HepG2 (cell line): ENCODE results near the gene KLF6. TPM values are rescaled to one million over a fixed set of nuclear protein-coding genes. Genes with fewer than 3 reads are reported as not detected.

Experiments used
- ATAC-seq: fragments of 200-7000 bp; cut with Tn5 transposase; 3 replicates; pipeline ENCODE4 v1.9.1; 2020; ENCODE audit warnings: mild to moderate bottlenecking, moderate library complexity
- BruUV-seq: library from RNA; stranded (reverse); fragments of 400-500 nt; replicated peaks from 2 replicates; lab custom pipeline; 2021; lab: Mats Ljungman, UMichigan
- CTCF ChIA-PET: fragments of 300-600 bp; formaldehyde crosslinking; extraction: SDS; loops from one replicate; lab custom pipeline; 2021; ENCODE audit warnings: low total read pairs, inconsistent platforms, low intra/inter-chr PET ratio; lab: Yijun Ruan, JAX
- POLR2A ChIA-PET: fragments of 350-600 bp; sonication (Branson Sonifier 250); formaldehyde crosslinking; loops from one replicate; lab custom pipeline; 2020; ENCODE audit warnings: antibody characterized with exemption, inconsistent platforms; lab: Yijun Ruan, JAX
- DNase-seq: peaks from one replicate; pipeline ENCODE4 v3.0.0-alpha.2; 2015; ENCODE audit warnings: low spot score
- FAIRE-seq: peaks from 3 replicates; lab custom pipeline; 2011; peaks lifted over from hg19 to GRCh38; lab: Jason Lieb, UNC
- H2AFZ ChIP-seq: one replicate; pipeline ENCODE4 v1.6.1; 2011; ENCODE audit warnings: low read length, inconsistent platforms
- H3K27ac ChIP-seq: fragments of 300-600 bp; 3 replicates; pipeline ENCODE4 v1.8.0; 2011; ENCODE audit warnings: mixed run types, mild to moderate bottlenecking, mixed read lengths, low read length, inconsistent platforms; ENCODE audit not compliant: insufficient read depth; ENCODE audit errors: extremely low read length
- H3K27me3 ChIP-seq, 2 experiments: fragments of 200-600 bp in 1 of 2; 2 replicates in 1 of 2; 3 replicates in 1 of 2; pipeline versions ENCODE4 v1.6.0 to v1.8.0; 2011; ENCODE audit warnings: low read length in 2 of 2, mild to moderate bottlenecking in 2 of 2, moderate library complexity in 2 of 2, inconsistent platforms in 1 of 2; ENCODE audit not compliant: insufficient read depth in 2 of 2, control insufficient read depth in 1 of 2
- H3K36me3 ChIP-seq, 2 experiments: fragments of 200-600 bp in 1 of 2; replicated peaks in 1 of 2; 2 replicates in 1 of 2; 3 replicates in 1 of 2; pipeline versions ENCODE4 v1.5.1 to v1.8.0; 2011; ENCODE audit warnings: low read length in 2 of 2, inconsistent platforms in 1 of 2; ENCODE audit not compliant: insufficient read depth in 2 of 2, control insufficient read depth in 1 of 2
- H3K4me1 ChIP-seq: 2 replicates; pipeline ENCODE4 v1.5.1; 2012; ENCODE audit warnings: low read length, inconsistent platforms; ENCODE audit not compliant: insufficient read depth
- H3K4me2 ChIP-seq: 2 replicates; pipeline ENCODE4 v1.6.0; 2011; ENCODE audit warnings: low read depth, low read length, inconsistent platforms
- H3K4me3 ChIP-seq, 3 experiments: fragments of 200-600 bp in 1 of 3; sonication (generic), shearing (Covaris generic) in 1 of 3; replicated peaks in 1 of 3; 2 replicates each; pipeline ENCODE4 v1.5.1; 2011 to 2016; ENCODE audit warnings: low read length in 3 of 3, inconsistent platforms in 2 of 3, low read depth in 2 of 3, mild to moderate bottlenecking in 2 of 3, control low read depth in 1 of 3, mixed read lengths in 1 of 3; ENCODE audit not compliant: insufficient read depth in 1 of 3
- H3K79me2 ChIP-seq: one replicate; pipeline ENCODE4 v1.6.1; 2011; ENCODE audit warnings: low read length, inconsistent platforms; ENCODE audit not compliant: insufficient read depth
- H3K9ac ChIP-seq: 2 replicates; pipeline ENCODE4 v1.6.0; 2011; ENCODE audit warnings: mild to moderate bottlenecking, low read depth, low read length, inconsistent platforms; ENCODE audit not compliant: insufficient read depth
- H3K9me3 ChIP-seq: 2 replicates; pipeline ENCODE4 v1.5.1; 2012; ENCODE audit warnings: mild to moderate bottlenecking, low read length
- H4K20me1 ChIP-seq: 2 replicates; pipeline ENCODE4 v1.6.0; 2011; ENCODE audit warnings: inconsistent platforms, mild to moderate bottlenecking, low read length, moderate library complexity; ENCODE audit not compliant: insufficient read depth
- EHMT2 ChIP-seq: fragments of 200-600 bp; sonication (generic); IDR thresholded peaks from 2 replicates; pipeline ENCODE4 v1.7.0; 2017; ENCODE audit warnings: antibody characterized with exemption, low read depth, low read length, borderline replicate concordance
- TARDBP ChIP-seq: sonication (generic); formaldehyde crosslinking; IDR thresholded peaks from 2 replicates; pipeline ENCODE4 v1.8.0; 2022; ENCODE audit warnings: mild to moderate bottlenecking, missing genetic modification reagents
- ZBTB38 ChIP-seq: sonication (generic); formaldehyde crosslinking; IDR thresholded peaks from 2 replicates; pipeline ENCODE4 v1.5.1; 2020; ENCODE audit warnings: mild to moderate bottlenecking, missing genetic modification reagents
- ZNF253 ChIP-seq: sonication (generic); formaldehyde crosslinking; IDR thresholded peaks from 2 replicates; pipeline ENCODE4 v1.8.0; 2022; ENCODE audit warnings: mild to moderate bottlenecking, missing genetic modification reagents, borderline replicate concordance
- ZNF446 ChIP-seq: sonication (generic); formaldehyde crosslinking; IDR thresholded peaks from 2 replicates; pipeline ENCODE4 v1.5.0; 2020; ENCODE audit warnings: mild to moderate bottlenecking, missing genetic modification reagents
- WGBS: methylation state at CpG from one replicate; pipeline ENCODE4 v1.1.6; 2017; ENCODE audit warnings: low lambda C conversion rate; 5-methylcytosine and 5-hydroxymethylcytosine counted together
- in situ Hi-C: cut with HindIII; loops from 2 replicates; pipeline ENCODE4 v1.10.0; 2017; ENCODE audit warnings: low pct_unique_long_range_greater_than_20kb; ENCODE audit not compliant: extremely low pct_ligation_motif_present
- intact Hi-C: fragments of 100-400 bp; cut with micrococcal nuclease; formaldehyde crosslinking; loops from one replicate; pipeline ENCODE4 v1.10.0; 2022; ENCODE audit not compliant: unreplicated experiment
- polyA plus RNA-seq, 8 experiments: library from polyadenylated mRNA; depleted of rRNA in 3 of 8; stranded (reverse) in 7 of 8; unstranded in 1 of 8; fragments of >200 nt; fragmentation: Illumina TruSeq in 4 of 8; extraction: Trizol in 4 of 8; gene quantifications; 2 replicates each; pipeline versions ENCODE4 v1.2.1 to v1.2.3, GENCODE V29; 2011 to 2016; ENCODE audit warnings: low read depth in 4 of 8, missing spikeins in 1 of 8, mixed read lengths in 1 of 8; ENCODE audit not compliant: insufficient read depth in 1 of 8
- total RNA-seq, 5 experiments: library from RNA; depleted of rRNA; stranded (reverse); fragments of >200 nt; fragmentation: Illumina TruSeq; extraction: Trizol; gene quantifications; 2 replicates each; pipeline ENCODE4 v1.2.3, GENCODE V29; 2016; ENCODE audit warnings: low read depth in 1 of 5
- TF ChIP-seq, protein P1 (sequence below): IDR thresholded peaks from 2 replicates; pipeline ENCODE4 v1.6.1; 2016; ENCODE audit warnings: low read depth
- TF ChIP-seq, protein P2 (sequence below): sonication (generic); formaldehyde crosslinking; IDR thresholded peaks from 2 replicates; pipeline ENCODE4 v1.5.0; 2020; ENCODE audit warnings: missing genetic modification reagents, mild to moderate bottlenecking, borderline replicate concordance
- TF ChIP-seq, protein P3 (sequence below), 2 experiments: sonication (generic) in 1 of 2; formaldehyde crosslinking in 1 of 2; IDR thresholded peaks; 2 replicates each; pipeline versions ENCODE4 v1.4.0 to v1.6.1; 2016 to 2020; ENCODE audit warnings: borderline replicate concordance in 1 of 2, low read depth in 1 of 2, mild to moderate bottlenecking in 1 of 2, missing genetic modification reagents in 1 of 2

Gene KLF6
- total and polyA plus RNA-seq, 2 of the 13 experiments (the other 11 are each of a cell fraction or from before 2014, with no cell fraction given): 27.0 to 71.9 TPM

DNA sequence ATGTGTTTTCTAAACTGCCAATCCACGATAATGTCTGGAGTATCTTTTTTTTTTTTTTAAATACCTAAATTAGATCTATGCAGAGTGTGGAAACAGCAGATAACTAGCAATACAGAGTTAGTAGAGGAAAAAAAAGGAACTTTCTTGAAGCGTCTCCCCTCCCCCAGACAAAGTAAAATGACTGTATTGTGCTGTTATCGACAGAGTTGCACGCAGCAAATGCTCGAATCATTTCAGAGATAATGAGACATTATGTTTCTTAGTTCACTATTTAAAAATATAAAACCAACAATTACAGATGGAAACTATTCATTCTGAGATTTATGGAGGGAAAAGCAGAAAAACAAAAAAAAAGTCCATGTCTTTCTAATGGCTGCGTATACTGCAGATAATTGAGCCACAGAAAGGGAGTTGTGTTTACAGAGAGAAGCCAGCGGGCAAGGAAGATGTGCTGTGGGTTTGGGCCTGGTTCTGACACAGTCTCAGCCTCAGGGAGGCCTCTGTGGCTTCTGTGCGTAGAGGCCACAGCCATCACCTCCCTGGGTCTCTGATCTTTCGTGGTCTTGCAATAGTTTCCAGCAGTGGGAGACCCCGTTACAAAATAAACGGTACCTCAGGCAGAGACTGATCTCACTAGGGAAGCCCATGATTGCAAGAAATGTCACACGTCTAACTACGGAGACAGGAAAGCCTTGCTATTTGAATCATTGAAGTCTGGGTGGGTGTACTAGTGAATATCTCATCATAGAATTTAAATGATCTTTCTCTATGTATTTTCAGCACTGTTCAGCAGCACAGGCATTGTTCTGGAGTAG lies 19.1 kb upstream of the KLF6 start:
- no peak overlapping the region for H3K9ac ChIP-seq
- no TSS peak for BruUV-seq
- H2AFZ ChIP-seq: no peak overlapping the region
- H3K9me3 ChIP-seq: no peaks in the 10 kb centered on the region
- H3K27ac ChIP-seq: no peak overlapping the region
- H3K36me3 ChIP-seq: no peaks in the 10 kb centered on the region
- in situ Hi-C loops: no loop called here
- peaks cover 66% of the 10 kb centered on the region for H3K4me1 ChIP-seq
- ATAC-seq (no peak), FAIRE-seq (no peak), DNase-seq (no peak)
- TF ChIP-seq, protein P1, sequence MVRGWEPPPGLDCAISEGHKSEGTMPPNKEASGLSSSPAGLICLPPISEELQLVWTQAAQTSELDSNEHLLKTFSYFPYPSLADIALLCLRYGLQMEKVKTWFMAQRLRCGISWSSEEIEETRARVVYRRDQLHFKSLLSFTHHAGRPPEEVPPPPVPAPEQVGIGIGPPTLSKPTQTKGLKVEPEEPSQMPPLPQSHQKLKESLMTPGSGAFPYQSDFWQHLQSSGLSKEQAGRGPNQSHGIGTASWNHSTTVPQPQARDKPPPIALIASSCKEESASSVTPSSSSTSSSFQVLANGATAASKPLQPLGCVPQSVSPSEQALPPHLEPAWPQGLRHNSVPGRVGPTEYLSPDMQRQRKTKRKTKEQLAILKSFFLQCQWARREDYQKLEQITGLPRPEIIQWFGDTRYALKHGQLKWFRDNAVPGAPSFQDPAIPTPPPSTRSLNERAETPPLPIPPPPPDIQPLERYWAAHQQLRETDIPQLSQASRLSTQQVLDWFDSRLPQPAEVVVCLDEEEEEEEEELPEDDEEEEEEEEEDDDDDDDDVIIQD (CRISPR knock-in tag): no peak
- TF ChIP-seq, protein P2, sequence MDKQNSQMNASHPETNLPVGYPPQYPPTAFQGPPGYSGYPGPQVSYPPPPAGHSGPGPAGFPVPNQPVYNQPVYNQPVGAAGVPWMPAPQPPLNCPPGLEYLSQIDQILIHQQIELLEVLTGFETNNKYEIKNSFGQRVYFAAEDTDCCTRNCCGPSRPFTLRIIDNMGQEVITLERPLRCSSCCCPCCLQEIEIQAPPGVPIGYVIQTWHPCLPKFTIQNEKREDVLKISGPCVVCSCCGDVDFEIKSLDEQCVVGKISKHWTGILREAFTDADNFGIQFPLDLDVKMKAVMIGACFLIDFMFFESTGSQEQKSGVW (CRISPR knock-in tag): no peak
- TF ChIP-seq EHMT2 (no peak), ZNF253 (CRISPR knock-in tag) (no peak), ZBTB38 (peak; percentile 59; the same call in 1 of the 2 replicates), ZNF446 (CRISPR knock-in tag) (no peak), TARDBP (CRISPR knock-in tag) (no peak)
- TF ChIP-seq, protein P3, sequence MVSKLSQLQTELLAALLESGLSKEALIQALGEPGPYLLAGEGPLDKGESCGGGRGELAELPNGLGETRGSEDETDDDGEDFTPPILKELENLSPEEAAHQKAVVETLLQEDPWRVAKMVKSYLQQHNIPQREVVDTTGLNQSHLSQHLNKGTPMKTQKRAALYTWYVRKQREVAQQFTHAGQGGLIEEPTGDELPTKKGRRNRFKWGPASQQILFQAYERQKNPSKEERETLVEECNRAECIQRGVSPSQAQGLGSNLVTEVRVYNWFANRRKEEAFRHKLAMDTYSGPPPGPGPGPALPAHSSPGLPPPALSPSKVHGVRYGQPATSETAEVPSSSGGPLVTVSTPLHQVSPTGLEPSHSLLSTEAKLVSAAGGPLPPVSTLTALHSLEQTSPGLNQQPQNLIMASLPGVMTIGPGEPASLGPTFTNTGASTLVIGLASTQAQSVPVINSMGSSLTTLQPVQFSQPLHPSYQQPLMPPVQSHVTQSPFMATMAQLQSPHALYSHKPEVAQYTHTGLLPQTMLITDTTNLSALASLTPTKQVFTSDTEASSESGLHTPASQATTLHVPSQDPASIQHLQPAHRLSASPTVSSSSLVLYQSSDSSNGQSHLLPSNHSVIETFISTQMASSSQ (IDR thresholded peaks at IDR 0.05; ENCODE audit: low read depth): no peak
- TF ChIP-seq, protein P3 (CRISPR knock-in tag; IDR thresholded peaks at IDR 0.05; ENCODE audit: borderline replicate concordance): no peak
- H3K4me2 ChIP-seq: no peak overlapping the region
- no peaks in the 10 kb centered on the region for H3K79me2 ChIP-seq
- WGBS: 89% methylated on average over 13 of the region's 13 CpGs
- H3K4me3 ChIP-seq: no peak overlapping the region
- ChIA-PET CTCF (no interaction called here), POLR2A (no interaction called here)
- H4K20me1 ChIP-seq: no peaks in the 10 kb centered on the region
- intact Hi-C loops: no loop called here
- no peaks in the 10 kb centered on the region for H3K27me3 ChIP-seq
